Ecto neural progenitor cell (in vitro differentiated cells): ENCODE results near the gene LINS1.
A peak's percentile ranks its signal among the peaks of the same experiment; 100 is the strongest.

ENCODE experiments used
- DNase-seq: peaks from one replicate; pipeline ENCODE4 v3.0.0-alpha.2; 2018; ENCODE audit warnings: low spot score

The LINS1 gene

DNA sequence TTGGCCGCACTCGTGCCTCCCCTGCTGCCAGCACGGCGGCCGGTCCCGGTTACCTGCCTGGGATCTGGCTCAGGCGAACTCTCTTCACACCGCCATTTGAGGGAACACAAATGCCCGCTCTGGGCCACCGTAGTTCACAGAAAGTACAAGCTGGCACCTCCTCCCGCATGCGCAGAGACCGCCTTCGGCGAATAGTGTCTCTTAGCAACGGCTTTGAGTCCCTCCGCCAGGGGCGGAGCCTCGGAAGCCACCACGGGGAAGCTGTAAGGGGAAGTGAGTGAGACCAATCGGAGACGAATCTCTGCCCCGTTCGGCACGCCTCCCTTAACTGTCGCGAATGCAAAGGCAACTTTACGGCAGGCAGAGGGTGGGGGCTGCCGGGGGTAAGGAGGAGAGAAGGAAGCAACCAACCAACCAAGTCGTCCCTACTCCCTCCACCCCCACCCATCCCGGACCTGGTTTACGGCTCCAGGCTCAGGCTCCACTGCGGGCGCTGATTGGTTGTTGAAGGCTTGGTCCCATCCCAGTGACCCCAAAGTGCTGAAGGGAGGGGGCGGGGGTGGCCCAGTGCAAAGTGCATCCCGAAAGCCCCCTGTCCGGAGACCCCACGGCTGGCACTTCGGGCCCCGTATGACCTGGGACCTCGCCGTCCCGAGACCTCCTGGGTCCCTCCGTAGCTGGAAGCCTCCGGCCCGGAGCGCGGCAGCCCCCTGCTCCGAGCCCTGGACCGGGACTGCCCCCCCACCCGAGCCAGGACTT lies at the start of gene LINS1, which contains the start of gene ASB7:
LINS1 (minus strand) TSS at position 121 of the 759 bp plus-strand sequence. CDS start 21,342 bp downstream, outside the sequence.
ASB7 (plus strand) TSS at position 526 of the 759 bp plus-strand sequence. CDS start 9,628 bp downstream, outside the sequence.
- peak; percentile 99 for DNase-seq

GRCh38 chr15:100651253-100651652 lies 49.3 kb upstream of the LINS1 start:
- DNase-seq, result no peak

GRCh38 chr15:100650685-100651084 lies 48.7 kb upstream of the LINS1 start:
- DNase-seq, result no peak

GRCh38 chr15:100648951-100649350 lies 47.0 kb upstream of the LINS1 start:
- no peak for DNase-seq

DNA sequence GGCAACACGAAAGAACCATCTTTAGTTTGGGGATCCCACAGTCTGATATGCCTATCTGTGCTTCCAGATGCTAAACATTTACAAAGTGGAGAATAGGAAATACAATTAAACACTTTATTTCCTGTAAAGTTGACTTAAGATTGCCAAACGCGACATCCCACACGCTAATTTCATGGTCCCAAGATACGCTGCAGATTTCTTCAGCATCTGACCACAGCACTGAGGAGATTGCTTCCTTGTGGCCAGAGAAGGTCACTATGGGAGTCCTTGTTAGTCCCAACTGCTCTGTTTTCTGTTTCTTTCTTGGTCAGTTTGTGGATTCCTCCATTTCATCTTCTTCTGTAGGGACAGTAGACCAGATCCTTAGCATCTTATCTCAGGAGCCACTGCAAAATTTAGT lies 43.7 kb upstream of the LINS1 start:
- no peak for DNase-seq

GRCh38 chr15:100642950-100643338 lies 41.0 kb upstream of the LINS1 start:
- no peak for DNase-seq

GRCh38 chr15:100642213-100642949 lies 40.4 kb upstream of the LINS1 start:
- no peak for DNase-seq

DNA sequence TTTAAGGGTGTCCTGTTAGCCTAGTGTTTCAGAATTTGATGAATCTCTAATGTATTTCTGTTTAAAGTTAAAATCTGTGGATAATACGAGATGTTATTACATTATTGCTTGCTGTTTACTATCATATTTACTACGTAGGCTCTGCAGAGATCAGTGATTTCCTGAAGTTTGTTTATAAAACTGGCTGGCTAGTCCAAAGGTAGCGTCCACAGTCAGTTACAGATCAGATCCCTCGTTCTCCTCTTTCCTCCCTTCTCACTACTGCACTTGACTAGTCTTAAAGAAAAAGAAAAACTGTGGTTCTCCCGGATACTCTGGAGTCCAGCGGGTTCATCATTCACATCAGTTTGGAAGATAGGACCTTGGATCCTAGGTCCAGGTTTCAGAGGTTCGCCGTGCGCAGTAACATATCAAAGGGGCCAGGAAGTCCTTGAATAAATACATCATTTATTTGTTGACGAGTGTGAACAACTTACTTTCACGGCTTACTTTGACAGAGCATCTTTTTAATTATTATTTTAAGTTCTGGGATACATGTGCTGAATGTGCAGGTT lies 36.3 kb upstream of the LINS1 start:
- DNase-seq, result no peak

GRCh38 chr15:100635406-100636071 lies 33.6 kb upstream of the LINS1 start:
- no peak for DNase-seq

GRCh38 chr15:100633763-100634075 lies 31.7 kb upstream of the LINS1 start:
- DNase-seq, result no peak

DNA sequence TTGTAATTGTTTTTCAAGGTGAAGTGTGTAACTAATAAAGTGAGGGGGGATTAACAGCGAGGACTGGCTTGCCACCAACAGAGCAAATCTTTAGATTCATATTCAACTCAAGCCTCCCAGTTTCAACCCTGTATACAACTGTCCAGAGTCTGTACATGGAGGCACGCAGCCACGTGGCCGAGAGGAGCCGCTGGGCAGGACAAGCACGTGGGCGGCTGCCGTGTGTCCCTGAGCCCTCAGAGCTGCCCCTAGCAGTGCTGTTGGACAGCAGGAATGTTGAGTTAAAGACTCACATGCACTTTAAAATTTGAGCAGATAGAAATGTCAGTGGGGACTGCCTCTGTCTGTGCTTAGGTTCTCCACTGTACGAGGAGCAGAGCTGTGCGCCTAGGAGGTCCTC lies 29.8 kb upstream of the LINS1 start:
- DNase-seq, result no peak

- no peak for DNase-seq
Observed at GRCh38 chr15:100628746-100629145, 26.8 kb upstream of the LINS1 start.

- peak; percentile 64 for DNase-seq
Observed at GRCh38 chr15:100627789-100628395, 25.9 kb upstream of the LINS1 start.

DNA sequence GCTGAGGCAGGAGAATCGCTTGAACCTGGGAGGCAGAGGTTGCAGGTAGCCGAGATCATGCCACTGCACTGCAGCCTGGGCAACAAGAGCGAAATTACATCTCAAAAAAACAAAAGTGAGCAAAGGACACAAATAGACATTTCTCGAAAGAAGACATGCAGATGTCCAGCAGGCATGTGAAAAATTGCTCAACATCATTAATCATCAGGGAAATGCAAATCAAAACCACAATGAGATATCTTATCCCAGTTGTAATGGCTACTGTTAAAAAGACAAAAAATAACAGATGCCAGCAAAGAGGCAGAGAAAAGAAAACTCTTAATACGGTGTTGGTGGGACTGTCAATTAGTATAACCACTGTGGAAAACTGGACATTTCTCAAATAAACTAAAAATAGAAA lies 21.3 kb upstream of the LINS1 start:
- DNase-seq, result no peak

DNA sequence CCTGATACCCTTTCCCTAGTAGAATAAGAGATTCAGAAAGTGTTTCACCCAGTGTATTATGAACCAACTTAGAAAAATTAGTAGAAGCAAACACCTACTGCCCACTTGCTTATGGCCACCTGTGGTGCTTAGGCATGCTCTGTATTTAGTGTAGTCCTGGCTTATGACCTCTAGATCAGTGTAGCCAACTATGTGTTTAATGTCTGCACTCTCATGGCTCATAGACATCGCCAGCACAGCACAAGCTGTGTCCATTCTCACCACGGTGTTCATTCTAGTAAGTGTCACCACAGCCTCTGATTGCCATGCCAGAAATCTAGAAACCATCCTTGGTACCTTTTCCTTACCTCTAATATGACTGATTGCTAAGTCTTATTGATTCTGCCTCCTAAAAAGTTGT lies 14.7 kb upstream of the LINS1 start:
- DNase-seq, result no peak

DNA sequence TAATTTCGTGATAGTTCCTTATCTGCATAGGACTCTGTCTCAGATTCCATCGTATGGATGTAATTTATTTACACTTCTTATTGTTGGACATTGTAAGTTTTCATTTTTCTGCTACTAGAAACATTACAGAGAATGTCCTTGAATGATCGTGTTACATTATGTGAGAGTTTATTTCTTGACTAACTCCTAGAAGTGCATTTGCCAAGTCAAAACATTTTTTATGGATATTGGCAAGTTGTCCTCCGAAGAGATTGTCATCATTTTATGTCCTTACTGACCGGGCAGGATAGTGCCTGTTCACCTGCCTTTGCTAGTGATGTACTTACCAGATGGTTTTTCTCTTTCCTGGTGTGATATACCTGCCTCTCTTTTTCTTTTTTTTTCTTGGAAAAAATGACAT lies 13.8 kb upstream of the LINS1 start:
- DNase-seq, result no peak

DNA sequence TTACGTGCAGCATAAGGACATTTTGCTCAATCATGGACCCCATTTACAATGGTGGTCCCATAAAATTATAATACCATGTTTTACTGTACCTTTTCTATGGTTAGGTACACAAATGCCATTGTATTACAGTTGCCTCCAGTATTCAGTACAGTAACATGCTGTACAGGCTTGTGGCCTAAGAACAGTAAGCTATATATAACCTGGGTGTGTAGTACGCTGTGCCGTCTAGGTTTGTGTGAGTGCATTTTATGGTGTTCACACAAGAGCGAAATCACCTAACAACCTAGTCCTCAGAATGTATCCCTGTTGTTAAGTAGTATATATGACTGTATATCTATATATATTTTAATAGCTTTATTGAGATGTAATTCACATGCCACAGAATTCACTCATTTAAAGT lies 12.9 kb upstream of the LINS1 start:
- DNase-seq, result no peak

DNA sequence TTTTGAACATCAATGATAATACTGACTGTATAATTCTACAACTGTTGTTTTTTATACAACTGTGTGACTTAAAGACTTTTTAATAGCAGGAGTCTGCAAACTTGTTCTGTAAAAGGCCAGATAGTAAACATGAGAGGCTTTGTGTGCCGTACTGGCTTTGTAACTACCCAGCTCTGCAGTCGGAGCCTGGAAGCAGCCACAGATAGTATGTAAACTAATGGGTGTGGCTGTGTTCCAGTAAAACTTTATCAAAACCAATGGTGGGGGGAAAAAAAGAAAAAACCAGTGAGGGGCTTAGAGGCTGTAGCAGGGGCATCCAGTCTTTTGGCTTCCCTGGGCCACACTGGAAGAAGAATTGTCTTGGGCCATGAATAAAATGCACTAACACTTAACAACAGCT lies 12.4 kb upstream of the LINS1 start:
- DNase-seq, result no peak

DNA sequence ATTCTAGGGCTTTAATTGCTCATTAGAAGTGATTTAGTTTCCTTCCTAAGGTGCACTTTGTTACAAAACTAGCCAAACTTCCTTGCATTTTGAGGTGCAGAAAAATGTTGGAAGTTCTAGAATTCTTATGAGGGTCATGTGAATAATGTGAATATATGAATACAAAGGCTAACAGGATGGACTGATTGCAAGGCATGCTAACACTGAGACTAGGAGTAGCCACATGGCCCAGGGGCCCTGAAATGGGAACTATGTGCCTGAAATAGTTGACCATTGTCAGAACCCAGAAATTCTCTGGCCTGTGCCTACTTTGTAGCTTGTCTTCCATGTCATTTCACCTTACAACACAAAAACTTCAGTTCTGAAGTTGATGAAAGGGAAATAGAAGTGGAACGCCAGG lies 11.2 kb upstream of the LINS1 start:
- DNase-seq, result no peak

GRCh38 chr15:100612539-100612938 lies 10.6 kb upstream of the LINS1 start:
- DNase-seq, result no peak

DNA sequence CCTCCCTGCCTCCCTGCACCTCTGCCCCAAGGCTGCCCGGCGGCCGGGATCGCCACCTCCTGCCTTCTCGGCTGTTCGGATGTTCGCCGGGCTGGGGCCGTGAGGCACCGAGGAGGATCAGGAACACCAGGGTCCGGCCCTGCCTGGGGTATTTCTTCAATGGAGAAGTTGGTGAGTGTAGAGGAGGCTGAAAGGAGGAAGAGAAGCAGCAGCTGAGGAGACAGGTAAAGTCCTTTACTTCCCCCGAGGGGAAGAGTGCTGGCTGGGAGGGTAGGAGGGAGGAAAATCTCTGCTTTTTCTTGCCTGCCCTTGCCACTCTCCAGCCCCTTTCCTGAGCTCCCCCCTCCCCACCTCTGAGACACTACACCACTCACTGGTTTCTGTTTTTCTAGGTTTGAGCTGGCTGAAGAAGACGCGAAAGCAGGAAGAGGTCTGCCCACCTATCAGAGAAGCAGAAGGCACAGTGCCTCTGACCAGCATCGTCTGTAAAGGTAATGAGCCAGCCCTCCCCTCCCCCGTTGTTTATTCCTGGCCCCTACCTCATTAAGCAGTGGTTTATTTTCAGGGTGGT lies 924 bp upstream of the LINS1 start:
- DNase-seq, result no peak

DNA sequence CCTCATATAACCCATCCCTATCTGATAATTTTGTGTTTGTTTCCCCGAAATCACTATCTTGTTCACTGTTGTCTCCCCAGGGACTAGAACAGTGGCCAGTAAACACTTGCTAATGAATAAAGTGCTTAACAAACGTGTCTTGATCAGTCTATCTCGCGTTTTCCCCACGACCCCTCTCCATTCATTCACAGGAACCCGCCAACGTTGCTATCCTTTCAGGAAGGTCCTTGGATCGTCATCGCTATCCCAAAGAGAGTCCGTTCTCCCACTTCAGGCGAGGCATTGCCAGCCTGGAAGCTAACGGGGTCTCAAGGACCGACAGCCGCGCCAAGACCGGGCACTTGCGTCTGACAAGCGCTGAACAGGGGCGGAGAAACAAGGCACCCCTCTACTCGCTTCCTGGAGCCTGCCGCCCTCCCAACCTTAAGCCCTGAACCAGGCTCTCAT lies 344 bp downstream of the LINS1 start:
- no peak for DNase-seq
